GM18520 (cell line): ENCODE results near the gene LYRM9.
"Not testable (repeated sequence)": the region's sequence is repeated elsewhere in the genome, so short reads cannot be mapped to it uniquely, and the experiment has no call there.

Experiments used
- ATAC-seq: cut with Tn5 transposase; IDR thresholded peaks from one replicate; pipeline ENCODE4 v1.9.1; 2021; ENCODE audit not compliant: unreplicated experiment

LYRM9 gene

GRCh38 chr17:27892866-27893769 is at the start of gene LYRM9:
Gene LYRM9 (minus strand): TSS chr17:27893365. CDS start chr17:27882694, 10,671 bp downstream.
- peak; percentile 91 for ATAC-seq

GRCh38 chr17:27940503-27941428 is 47.6 kb upstream of the LYRM9 start:
- no peak for ATAC-seq

DNA sequence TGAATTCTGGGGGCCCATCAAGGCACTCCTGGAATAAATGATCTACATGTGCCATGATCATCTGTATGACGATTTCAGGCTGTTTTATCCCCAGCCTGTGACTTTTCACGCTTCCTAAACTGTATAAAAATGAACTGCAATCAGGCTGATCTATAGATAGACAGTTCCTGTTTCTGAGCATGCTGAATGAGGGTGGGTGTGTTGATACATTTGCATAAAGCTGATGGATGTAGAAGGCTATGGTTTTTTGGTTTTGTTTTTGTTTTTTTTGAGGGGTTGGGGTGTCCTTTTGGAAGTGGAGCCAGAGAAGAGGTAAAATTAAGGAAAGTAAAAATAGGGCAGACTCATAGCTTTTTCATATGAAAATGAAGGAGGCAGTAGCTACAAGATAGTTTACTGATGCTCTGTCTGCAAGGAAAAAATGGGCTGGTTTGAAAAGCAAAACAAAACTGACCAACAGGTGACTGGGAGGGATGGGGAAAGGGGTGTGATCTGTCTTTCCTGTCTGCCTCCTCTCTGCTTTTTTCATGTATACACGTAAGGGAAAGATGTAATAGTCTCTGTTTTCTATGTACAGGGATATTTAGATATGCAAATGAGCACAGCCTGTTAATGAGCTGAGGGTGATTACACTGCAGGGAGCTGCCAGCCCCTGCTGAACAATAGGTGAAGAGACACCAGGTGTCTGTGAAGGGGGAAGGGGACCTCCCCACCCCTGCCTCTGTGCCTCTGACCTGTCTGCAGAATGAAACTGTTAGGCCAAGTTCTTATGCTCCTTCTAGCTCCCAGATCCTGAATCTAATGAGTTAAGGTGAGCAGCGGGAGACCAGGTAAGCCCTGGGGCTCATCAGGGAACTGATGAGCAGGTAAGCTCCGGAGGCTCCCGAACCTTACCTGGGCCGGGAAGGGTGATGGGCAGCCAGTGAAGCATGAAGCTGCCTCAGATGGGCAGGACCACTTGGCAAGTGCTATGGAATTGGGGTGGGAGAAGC is 46.6 kb upstream of the LYRM9 start:
- ATAC-seq = no peak

DNA sequence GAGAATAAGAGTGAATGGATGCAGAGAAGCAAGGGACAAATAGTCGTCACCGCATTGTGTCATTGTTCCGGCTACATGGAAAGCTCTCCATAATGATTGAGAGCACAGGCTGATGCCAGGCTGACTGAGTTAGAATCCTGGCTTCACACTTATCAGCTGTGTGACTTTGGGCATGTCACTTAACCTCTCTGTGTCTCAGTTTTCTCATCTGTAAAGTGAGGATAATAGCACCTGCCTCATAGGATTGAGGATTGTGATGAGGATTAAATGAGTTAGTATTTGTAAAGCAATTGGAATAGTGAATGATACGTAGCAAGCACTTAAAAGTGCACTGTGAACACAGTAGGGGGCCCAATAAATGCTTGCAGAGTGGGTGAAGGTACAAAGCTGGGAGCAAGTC is 45.7 kb upstream of the LYRM9 start:
- no peak for ATAC-seq

GRCh38 chr17:27938241-27938640 is 45.1 kb upstream of the LYRM9 start:
- ATAC-seq = no peak

- ATAC-seq = no peak
Measured at GRCh38 chr17:27937025-27937546, 43.9 kb upstream of the LYRM9 start.

DNA sequence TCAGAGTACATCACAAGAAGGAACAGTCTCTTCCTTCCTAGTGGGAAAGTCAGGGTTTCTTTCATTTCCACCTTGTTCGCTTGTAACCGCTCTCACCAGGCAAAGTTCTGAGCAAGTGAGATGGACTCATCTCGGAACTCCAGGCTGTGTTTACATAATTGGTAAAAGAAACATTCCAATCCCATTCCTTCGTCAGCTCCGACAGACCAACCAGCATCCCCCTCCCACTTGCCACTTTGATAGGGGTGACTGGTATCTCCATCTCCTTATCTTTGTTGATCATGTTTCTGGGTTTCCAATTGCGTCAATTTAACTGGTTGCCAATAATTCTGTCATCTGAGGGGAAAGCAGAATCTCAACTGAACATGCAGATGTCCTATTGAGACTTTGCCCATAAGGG is 36.8 kb upstream of the LYRM9 start:
- ATAC-seq = no peak

DNA sequence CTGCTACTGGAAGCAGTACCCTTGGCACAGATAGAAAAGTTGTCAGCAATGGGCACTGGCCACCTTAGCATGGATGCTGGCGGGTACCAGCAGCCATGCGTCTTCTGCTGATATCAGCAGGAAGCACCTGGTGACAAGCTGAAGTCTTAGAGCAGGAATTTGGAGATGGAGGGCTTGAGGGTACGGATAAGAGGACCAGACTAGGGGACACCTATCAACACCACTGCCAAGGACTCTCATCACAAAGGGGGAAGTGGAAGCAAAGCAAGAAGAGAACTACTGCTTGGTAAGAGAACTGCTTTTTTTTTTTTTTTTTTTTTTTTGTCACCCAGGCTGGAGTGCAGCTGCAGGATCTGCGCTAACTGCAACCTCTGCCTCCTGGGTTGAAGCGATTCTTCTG is 35.4 kb upstream of the LYRM9 start:
- no peak for ATAC-seq

DNA sequence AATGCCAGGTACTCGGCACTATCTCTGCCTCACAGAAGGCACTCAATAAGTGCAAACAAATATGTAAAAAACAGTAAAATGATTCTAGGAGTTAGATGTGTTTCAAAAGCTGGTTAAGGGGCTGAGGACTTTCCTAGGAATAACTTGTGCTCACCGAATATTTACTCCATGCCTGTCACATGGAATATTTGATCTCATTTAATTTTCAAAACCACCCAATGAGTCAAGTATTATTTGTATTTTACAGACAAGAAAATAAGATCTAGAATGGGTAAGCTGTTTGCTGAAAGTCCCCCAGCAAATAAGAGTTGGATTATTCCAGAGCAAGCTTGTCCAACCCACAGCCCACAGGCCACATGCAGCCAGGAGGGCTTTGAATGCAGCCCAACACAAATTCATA is 34.6 kb upstream of the LYRM9 start:
- ATAC-seq = no peak

GRCh38 chr17:27921599-27921998 is 28.4 kb upstream of the LYRM9 start:
- no peak for ATAC-seq

GRCh38 chr17:27921077-27921476 is 27.9 kb upstream of the LYRM9 start:
- no peak for ATAC-seq

GRCh38 chr17:27920569-27920968 is 27.4 kb upstream of the LYRM9 start:
- ATAC-seq = no peak

DNA sequence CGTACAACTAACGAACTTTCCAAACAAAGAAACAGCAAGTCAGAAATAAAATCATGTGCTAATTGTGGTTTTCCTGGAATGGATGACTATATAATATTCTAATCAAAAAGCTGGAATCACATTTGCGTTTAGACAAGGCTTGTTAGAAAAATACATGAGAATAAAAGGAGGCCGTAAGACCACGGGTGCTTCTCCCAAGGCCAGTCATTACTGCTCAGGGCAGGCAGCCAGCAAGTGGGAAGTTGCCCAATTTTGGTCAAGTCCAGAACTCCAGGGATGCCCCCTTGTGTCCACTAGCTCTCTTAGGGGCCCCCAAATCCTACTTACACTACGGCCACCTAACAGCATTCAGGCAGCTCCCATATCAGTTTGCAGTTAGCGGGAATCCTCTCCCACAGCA is 25.9 kb upstream of the LYRM9 start:
- no peak for ATAC-seq

- no peak for ATAC-seq
Measured at GRCh38 chr17:27918498-27918897, 25.3 kb upstream of the LYRM9 start.

DNA sequence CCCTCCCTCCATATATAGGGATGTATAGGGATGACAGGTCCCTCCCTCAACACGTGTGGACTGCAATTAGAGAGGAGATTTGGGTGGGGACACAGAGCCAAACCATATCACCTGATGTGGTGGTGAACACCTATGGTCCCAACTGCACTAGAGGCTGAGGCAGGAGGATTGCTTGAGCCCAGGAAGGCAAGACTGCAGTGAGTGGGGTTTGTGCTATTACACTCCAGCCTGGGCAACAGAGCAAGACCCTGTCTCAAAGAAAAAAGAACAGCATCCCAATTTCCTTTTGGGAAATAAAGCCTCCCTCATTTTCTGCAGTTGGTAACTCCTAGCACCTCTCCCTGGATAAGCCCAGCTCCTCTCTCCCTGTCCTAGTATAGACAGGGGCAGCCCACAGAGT is 23.8 kb upstream of the LYRM9 start:
- no peak for ATAC-seq

GRCh38 chr17:27915709-27916108 is 22.5 kb upstream of the LYRM9 start:
- no peak for ATAC-seq

DNA sequence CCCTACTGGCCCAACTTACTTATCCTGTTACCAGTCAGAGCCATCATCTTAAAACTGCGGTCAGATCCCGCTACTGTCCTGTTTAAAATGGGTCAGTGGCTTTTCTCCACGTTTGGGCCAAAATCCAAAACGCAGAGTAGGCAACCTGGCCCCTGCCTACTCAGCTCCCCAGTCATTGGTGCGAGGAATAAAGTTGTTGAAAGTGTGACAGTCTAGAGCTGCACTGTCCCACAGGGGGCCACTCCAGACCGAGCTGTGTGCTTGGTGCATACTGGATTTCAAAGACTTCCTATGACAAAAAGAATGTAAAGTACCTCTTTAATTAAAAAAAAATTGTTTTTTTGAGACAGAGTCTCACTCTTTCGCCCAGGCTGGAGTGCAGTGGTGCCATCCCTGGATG is 21.2 kb upstream of the LYRM9 start:
- ATAC-seq = no peak

GRCh38 chr17:27912964-27913363 is 19.8 kb upstream of the LYRM9 start:
- ATAC-seq = no peak

DNA sequence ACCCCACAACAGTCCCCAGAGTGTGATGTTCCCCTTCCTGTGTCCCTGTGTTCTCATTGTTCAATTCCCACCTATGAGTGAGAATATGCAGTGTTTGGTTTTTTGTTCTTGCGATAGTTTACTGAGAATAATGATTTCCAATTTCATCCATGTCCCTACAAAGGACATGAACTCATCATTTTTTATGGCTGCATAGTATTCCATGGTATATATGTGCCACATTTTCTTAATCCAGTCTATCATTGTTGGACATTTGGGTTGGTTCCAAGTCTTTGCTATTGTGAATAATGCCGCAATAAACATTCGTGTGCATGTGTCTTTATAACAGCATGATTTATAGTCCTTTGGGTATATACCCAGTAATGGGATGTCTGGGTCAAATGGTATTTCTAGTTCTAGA is 19.1 kb upstream of the LYRM9 start:
- not testable (repeated sequence) for ATAC-seq

DNA sequence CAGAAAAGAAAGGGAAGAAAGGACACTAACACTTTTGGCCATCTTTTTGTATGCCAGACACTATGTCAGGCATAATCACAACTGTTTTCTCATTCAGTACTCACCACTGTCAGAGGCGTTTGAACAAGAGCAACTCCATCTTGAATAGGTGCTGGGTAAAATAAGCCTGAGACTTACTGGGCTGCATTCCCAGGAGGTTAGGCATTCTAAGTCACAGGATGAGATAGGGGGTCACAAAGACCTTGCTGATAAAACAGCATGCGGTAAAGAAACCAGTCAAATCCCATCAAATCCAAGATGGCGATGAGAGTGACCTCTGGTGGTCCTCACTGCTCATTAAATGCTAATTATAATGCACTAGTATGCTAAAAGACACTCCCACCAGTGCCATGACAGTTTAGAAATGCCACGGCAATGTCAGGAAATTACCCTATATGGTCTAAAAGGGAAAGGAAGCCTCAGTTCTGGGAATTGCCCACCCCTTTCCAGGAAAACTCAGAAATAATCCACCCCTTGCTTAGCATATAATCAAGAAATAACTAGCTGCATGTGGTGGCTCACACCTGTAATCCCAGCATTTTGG is 14.9 kb upstream of the LYRM9 start:
- no peak for ATAC-seq
